Lower lobe of right lung (tissue), 2 donors: ENCODE results near the gene MAFF. TPM values are rescaled to one million over a fixed set of nuclear protein-coding genes. Genes with fewer than 3 reads are reported as not detected.
"Not testable (repeated sequence)": the region's sequence is repeated elsewhere in the genome, so short reads cannot be mapped to it uniquely, and the experiment has no call there.

Source experiments
- ATAC-seq, 2 donors: fragments of 200-7000 bp; cut with Tn5 transposase; one replicate each; pipeline ENCODE4 v1.9.1; 2020 to 2022; ENCODE audit warnings: mild to moderate bottlenecking in 2 of 2, moderate library complexity in 2 of 2
- DNase-seq: peaks from one replicate; pipeline ENCODE4 v3.0.0-alpha.2; 2020
- H3K27ac ChIP-seq: fragments of 200-600 bp; one replicate; pipeline ENCODE4 v1.8.0; 2022
- H3K27me3 ChIP-seq: fragments of 200-600 bp; one replicate; pipeline ENCODE4 v1.8.0; 2022; ENCODE audit warnings: low read depth
- H3K36me3 ChIP-seq: fragments of 200-600 bp; one replicate; pipeline ENCODE4 v1.8.0; 2022; ENCODE audit warnings: mild to moderate bottlenecking
- H3K4me1 ChIP-seq: fragments of 200-600 bp; one replicate; pipeline ENCODE4 v1.8.0; 2022
- H3K4me3 ChIP-seq: fragments of 200-600 bp; one replicate; pipeline ENCODE4 v1.8.0; 2022; ENCODE audit warnings: mild to moderate bottlenecking
- H3K9me3 ChIP-seq: fragments of 200-600 bp; one replicate; pipeline ENCODE4 v1.8.0; 2022
- CTCF ChIP-seq: fragments of 200-600 bp; IDR thresholded peaks from one replicate; pipeline ENCODE4 v1.8.0; 2022; ENCODE audit warnings: antibody characterized with exemption, mild to moderate bottlenecking
- intact Hi-C: fragments of 100-400 bp; cut with DNase I; formaldehyde crosslinking; loops from one replicate; pipeline ENCODE4 v1.11.0; 2022
- total RNA-seq: library from RNA; stranded (reverse); fragmentation: NEBNext Ultra II Directional; extraction: Animal tissue kit (Norgen Biotek cat#: 25700); gene quantifications from one replicate; pipeline ENCODE4 v1.2.1, GENCODE V29; 2021
- donor health status: DM: no; HTN: yes; CAD: no; lungs with severe emphysema.

Gene MAFF
- total RNA-seq, 1 donor from 2014 or later, result 41.3 TPM

- no peak for TF ChIP-seq CTCF
- H3K9me3 ChIP-seq, result no peaks in the 10 kb centered on the region
- peaks cover 67% of the 10 kb centered on the region for H3K4me1 ChIP-seq
- no peaks in the 10 kb centered on the region for H3K27me3 ChIP-seq
- DNase-seq (no peak), ATAC-seq (no peak)
- intact Hi-C loops, result no loop called here
- no peak overlapping the region for H3K4me3 ChIP-seq
- H3K36me3 ChIP-seq, result no peaks in the 10 kb centered on the region
- peak overlapping the region; percentile 79 for H3K27ac ChIP-seq
Measured at GRCh38 chr22:38175206-38176118, 26.3 kb upstream of the MAFF start.

DNA sequence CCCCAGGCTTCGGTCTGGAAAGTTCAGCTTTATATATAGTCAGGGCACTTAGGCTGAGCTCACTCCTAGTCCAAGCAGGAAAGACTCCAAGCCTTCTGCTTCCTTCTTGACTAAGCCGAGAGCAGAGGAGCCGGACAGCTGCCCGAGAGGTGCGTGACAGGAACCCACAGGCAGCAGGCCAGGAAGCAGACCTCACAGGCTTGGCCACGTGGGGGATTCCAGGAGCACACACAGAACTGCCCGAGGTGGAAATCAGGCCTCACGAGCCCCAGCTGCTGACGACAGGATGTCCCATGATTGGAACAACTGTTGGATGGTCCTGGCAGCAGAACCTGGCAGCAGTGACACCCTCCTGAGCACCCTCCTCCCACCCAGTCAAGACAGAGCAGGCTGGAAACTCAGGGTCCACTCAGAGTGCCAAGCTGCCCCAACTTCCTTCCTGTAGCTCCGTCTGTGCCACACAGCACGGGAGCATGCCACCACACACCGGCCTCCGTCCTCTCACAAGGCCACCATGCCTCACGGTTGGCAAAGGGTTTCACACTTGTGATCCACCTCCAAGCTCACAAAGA is 25.5 kb upstream of the MAFF start:
- no peaks in the 10 kb centered on the region for H3K27me3 ChIP-seq
- peaks cover 75% of the 10 kb centered on the region for H3K4me1 ChIP-seq
- peak overlapping the region; percentile 79 for H3K27ac ChIP-seq
- H3K9me3 ChIP-seq, result no peaks in the 10 kb centered on the region
- intact Hi-C loops, result no loop called here
- TF ChIP-seq CTCF, result no peak
- ATAC-seq (peak; percentile 21 to 30), DNase-seq (peak; percentile 79)
- H3K4me3 ChIP-seq, result no peak overlapping the region
- H3K36me3 ChIP-seq, result no peaks in the 10 kb centered on the region

GRCh38 chr22:38177044-38177443 is 24.8 kb upstream of the MAFF start:
- H3K4me3 ChIP-seq, result no peak overlapping the region
- H3K9me3 ChIP-seq, result no peaks in the 10 kb centered on the region
- no peak for TF ChIP-seq CTCF
- peaks cover 78% of the 10 kb centered on the region for H3K4me1 ChIP-seq
- intact Hi-C loops, result no loop called here
- H3K27me3 ChIP-seq, result no peaks in the 10 kb centered on the region
- peak overlapping the region; percentile 79 for H3K27ac ChIP-seq
- H3K36me3 ChIP-seq, result no peaks in the 10 kb centered on the region
- DNase-seq (peak; percentile 14), ATAC-seq (no peak)

DNA sequence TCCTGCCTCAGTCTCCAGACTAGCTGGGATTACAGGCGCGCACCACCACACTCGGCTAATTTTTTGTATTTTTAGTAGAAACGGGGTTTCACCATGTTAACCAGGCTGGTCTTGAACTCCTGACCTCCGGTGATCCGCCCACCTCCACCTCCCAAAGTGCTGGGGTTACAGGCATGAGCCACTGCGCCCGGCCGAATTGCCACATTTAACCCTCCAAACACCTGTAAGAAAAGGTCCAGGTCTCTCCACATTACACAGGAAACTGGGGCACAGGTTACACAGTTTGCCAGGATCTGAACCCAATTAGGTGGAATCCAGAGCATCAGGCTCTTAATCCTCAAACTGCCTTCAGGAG is 24.2 kb upstream of the MAFF start:
- Histone ChIP-seq H3K27ac (peak overlapping the region; percentile 79), H3K4me1 (peaks cover 78% of the 10 kb centered on the region)
- H3K4me3 ChIP-seq, H3K9me3 ChIP-seq, H3K36me3 ChIP-seq, DNase-seq, intact Hi-C loops, ATAC-seq, H3K27me3 ChIP-seq: not testable (repeated sequence)

- Histone ChIP-seq H3K4me1 (peaks cover 73% of the 10 kb centered on the region), H3K27ac (peak overlapping the region; percentile 79), H3K36me3 (no peaks in the 10 kb centered on the region), H3K4me3 (no peak overlapping the region), H3K27me3 (no peaks in the 10 kb centered on the region), H3K9me3 (no peaks in the 10 kb centered on the region)
- intact Hi-C loops, result no loop called here
- no peak for TF ChIP-seq CTCF
- DNase-seq (peak; percentile 48), ATAC-seq (peak in 1 of 2 donors; percentile 15)
Measured at GRCh38 chr22:38177926-38178604, 23.7 kb upstream of the MAFF start.

DNA sequence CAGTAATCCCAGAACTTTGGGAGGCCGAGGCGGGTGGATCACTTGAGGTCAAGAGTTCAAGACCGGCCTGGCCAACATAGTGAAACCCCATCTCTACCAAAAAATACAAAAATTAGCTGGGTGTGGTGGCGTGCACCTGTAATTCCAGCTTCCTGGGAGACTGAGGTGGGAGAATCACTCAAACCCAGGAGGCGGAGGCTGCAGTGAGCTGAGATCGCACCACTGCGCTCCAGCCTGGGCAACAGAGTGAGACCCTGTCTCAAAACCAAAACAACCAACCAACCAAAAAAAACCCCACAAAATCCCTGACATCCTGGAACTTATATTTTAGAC is 23.2 kb upstream of the MAFF start:
- H3K36me3 ChIP-seq, H3K27me3 ChIP-seq, intact Hi-C loops, ATAC-seq, DNase-seq, H3K4me3 ChIP-seq, H3K9me3 ChIP-seq: not testable (repeated sequence)
- Histone ChIP-seq H3K27ac (peak overlapping the region; percentile 79), H3K4me1 (peaks cover 67% of the 10 kb centered on the region)
